Lower leg skin (tissue), 4 donors: Measurements from ENCODE around the gene CAMTA1. TPM values are rescaled to one million over a fixed set of nuclear protein-coding genes. Genes with fewer than 3 reads are reported as not detected.

ENCODE experiments used
- DNase-seq, 2 donors: peaks; one replicate each; pipeline ENCODE4 v3.0.0-alpha.2; 2019; ENCODE audit warnings: low spot score in 2 of 2
- H3K4me3 ChIP-seq: fragments of 200-600 bp; sonication (generic); 2 replicates; pipeline ENCODE4 v1.5.1; 2017; ENCODE audit warnings: mild to moderate bottlenecking, low read depth; ENCODE audit not compliant: poor library complexity, severe bottlenecking
- CTCF ChIP-seq, 3 donors: fragments of 450-650 bp; IDR thresholded peaks; one replicate each; pipeline ENCODE4 v1.5.1; 2016; ENCODE audit warnings: antibody characterized with exemption in 3 of 3, mild to moderate bottlenecking in 3 of 3, moderate library complexity in 2 of 3
- POLR2A ChIP-seq, 2 donors: fragments of 450-650 bp; IDR thresholded peaks; one replicate each; pipeline ENCODE4 v1.6.1; 2016 to 2017; ENCODE audit warnings: antibody characterized with exemption in 2 of 2, mild to moderate bottlenecking in 1 of 2, moderate library complexity in 1 of 2
- WGBS, 2 donors: methylation state at CpG; one replicate each; pipeline ENCODE4 v1.1.5; 2018; 5-methylcytosine and 5-hydroxymethylcytosine counted together
- intact Hi-C: fragments of 100-400 bp; cut with DNase I; formaldehyde crosslinking; loops from one replicate; pipeline ENCODE4 v1.15.0; 2023; ENCODE audit warnings: low total_unique reads
- total RNA-seq, 4 donors: library from RNA; depleted of rRNA; stranded (reverse); fragments of >200 nt; gene quantifications; one replicate each; pipeline ENCODE4 v1.1.0, GENCODE V29; 2016

The CAMTA1 gene
- total RNA-seq, 4 donors from 2014 or later, result 24.4 to 52.3 (median 32.9) TPM

DNA sequence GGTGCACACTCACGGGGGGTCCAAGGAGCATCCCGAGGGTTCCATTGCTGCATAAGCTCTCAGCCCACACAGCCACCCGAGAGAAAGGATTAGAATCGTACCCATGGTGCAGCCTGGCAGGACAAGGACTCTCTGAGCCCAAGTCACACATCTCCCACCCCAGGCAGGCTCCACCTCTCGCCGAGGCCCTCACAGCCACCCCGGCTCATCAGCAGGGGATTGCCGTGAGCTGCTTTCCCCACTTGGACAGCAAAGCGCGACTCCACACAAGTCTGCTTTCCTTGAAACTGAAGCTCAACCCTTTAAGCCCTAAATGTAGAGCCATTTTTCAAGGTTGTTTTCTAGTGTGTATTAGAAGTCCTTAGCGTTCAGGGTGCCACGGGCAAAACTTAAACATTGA lies 679.5 kb downstream of the CAMTA1 start:
- DNase-seq, result no peak
- TF ChIP-seq CTCF (IDR thresholded peaks at IDR 0.05) (no peak), POLR2A (IDR thresholded peaks at IDR 0.05) (no peak)
- no peak overlapping the region for H3K4me3 ChIP-seq
- 85 to 94% methylated on average over 12 of the region's 12 CpGs for WGBS, 2 donors
- intact Hi-C loops, result no loop called here

DNA sequence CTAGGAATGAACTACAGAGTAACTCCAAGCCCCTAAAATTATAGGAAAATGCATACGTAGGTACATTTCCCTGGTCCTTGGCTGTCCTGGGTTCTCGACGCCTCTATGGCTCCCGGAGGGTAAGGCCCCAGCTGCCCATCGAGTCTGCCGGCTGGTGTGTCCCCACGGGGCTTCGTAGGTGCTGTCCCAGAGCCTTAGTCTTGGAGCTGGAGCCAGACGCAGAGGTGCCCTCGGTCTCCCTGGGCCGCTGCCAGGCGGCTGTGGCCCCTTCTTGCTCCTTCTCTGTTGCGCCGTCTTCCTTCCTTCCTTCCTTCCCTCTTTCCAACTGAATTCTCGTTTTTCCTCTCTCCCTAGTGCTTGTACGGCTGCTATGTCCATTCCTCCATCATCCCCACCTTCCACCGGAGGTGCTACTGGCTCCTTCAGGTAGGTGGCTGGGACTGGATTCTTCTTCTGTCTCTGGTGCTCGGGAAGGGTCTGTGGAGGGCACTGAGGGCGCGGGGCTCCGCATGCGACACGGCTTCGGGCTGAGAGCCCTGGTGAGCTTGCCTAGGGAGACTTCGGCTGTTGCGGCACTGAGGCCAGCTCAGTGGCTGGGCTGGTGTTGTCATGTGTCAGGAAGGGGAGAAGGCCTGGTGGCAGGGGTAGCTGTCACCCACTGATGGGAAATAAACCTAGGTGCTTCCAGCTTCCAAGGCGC lies 682.4 kb downstream of the CAMTA1 start:
- TF ChIP-seq CTCF (IDR thresholded peaks at IDR 0.05) (no peak), POLR2A (IDR thresholded peaks at IDR 0.05) (no peak)
- DNase-seq, result no peak
- WGBS, 2 donors, result 94 to 95% methylated on average over 27 of the region's 27 CpGs
- intact Hi-C loops, result no loop called here
- H3K4me3 ChIP-seq, result no peak overlapping the region

- intact Hi-C loops, result no loop called here
- 73 to 77% methylated on average over 9 of the region's 9 CpGs for WGBS, 2 donors
- H3K4me3 ChIP-seq, result no peak overlapping the region
- DNase-seq, result no peak
- no peak for TF ChIP-seq CTCF (IDR thresholded peaks at IDR 0.05)
These were observed 683.0 kb downstream of the CAMTA1 start for GRCh38 chr1:7468248-7468647.

GRCh38 chr1:7469255-7469938 lies 684.1 kb downstream of the CAMTA1 start:
- TF ChIP-seq POLR2A (IDR thresholded peaks at IDR 0.05), result no peak
- no peak for TF ChIP-seq CTCF (IDR thresholded peaks at IDR 0.05)
- no peak overlapping the region for H3K4me3 ChIP-seq
- intact Hi-C loops, result no loop called here
- DNase-seq, result no peak
- 50 to 55% methylated on average over 13 of the region's 13 CpGs for WGBS, 2 donors

DNA sequence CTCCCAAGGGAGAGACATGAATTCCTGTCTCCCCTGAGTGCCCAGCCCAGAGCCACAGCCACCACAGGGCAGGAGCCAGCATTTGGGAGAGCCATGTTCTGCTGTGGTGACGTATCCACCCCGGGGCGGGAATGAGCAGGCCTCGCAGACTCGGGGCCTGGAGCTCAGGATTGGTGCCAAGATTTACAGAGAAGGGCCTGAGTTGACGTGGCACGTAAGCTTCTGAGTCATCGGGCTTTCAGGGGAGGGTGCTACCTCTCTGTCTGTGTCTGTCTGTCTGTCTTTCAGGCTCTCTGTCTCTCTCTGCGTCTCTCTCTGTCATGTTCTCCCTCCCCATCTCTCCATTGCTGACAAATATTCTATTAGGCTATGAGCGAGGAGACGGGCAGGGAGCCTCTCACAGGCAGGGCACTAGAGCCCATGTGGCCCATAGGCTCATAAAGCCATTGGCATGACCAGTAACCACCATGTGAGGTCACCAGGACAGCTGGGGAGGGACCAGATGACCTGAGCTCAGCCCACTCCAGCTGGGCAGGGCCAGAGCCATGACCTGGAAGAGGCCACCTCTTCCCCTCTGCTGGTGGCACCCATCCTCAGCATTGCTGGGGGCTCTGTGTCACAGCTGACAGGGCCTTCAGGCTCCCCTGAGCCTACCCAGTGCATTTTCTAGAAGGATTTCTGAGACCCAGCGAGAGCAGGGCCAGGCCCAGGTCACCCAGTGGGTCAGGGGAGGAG lies 685.8 kb downstream of the CAMTA1 start:
- 31 to 33% methylated on average over 12 of the region's 12 CpGs for WGBS, 2 donors
- intact Hi-C loops, result no loop called here
- DNase-seq, result peak; percentile 69 to 90
- H3K4me3 ChIP-seq, result no peak overlapping the region
- TF ChIP-seq POLR2A (IDR thresholded peaks at IDR 0.05) (no peak), CTCF (IDR thresholded peaks at IDR 0.05) (no peak)
